ENCODE results near the gene TPD52L1.

The TPD52L1 gene

GRCh38 chr6:125169522-125169921 is 15.9 kb downstream of the TPD52L1 start:
- Histone ChIP-seq H3K27me3 (replicated peaks in 2 of 5; ENCODE audit: control insufficient read depth in 4 of 5, insufficient read depth in 5 of 5, low read length in 4 of 5) (no peaks in the 10 kb centered on the region), H3K4me3 (ENCODE audit: control insufficient read depth in 1 of 7, extremely low read depth in 1 of 7, insufficient read depth in 4 of 7, low read depth in 2 of 7, low read length in 6 of 7) (no peak overlapping the region), H3K4me1 (ENCODE audit: control extremely low read depth in 1 of 4, control insufficient read depth in 4 of 4, insufficient read depth in 4 of 4, low read length in 3 of 4) (peaks cover 0 to 6% (median 1%) of the 10 kb centered on the region in 4 experiments), H3K9me3 (ENCODE audit: control extremely low read depth in 1 of 5, control insufficient read depth in 4 of 5, insufficient read depth in 2 of 5, low read depth in 1 of 5, low read length in 4 of 5) (no peaks in the 10 kb centered on the region), H3K27ac (ENCODE audit: insufficient read depth in 1 of 2, low read depth in 1 of 2, low read length in 2 of 2, poor library complexity in 1 of 2, severe bottlenecking in 2 of 2) (no peak overlapping the region), H3K36me3 (ENCODE audit: control insufficient read depth in 4 of 4, insufficient read depth in 4 of 4, low read length in 3 of 4) (no peaks in the 10 kb centered on the region)
- POLR2A ChIA-PET: no interaction called here
- 93% methylated on average over 3 of the region's 3 CpGs for WGBS (ENCODE audit: insufficient coverage)
- CTCF ChIA-PET: interaction anchor here (1.3 to 1.6 kb wide), 2 partner anchors 10 to 16 kb away, joined by 3 to 4 read pairs; partner anchors contain the start of gene TPD52L1
- DNase-seq: no peak

- H3K4me3 ChIP-seq (ENCODE audit: control insufficient read depth in 1 of 7, extremely low read depth in 1 of 7, insufficient read depth in 4 of 7, low read depth in 2 of 7, low read length in 6 of 7): no peak overlapping the region
- DNase-seq: no peak
- H3K4me1 ChIP-seq (ENCODE audit: control extremely low read depth in 1 of 4, control insufficient read depth in 4 of 4, insufficient read depth in 4 of 4, low read length in 3 of 4): peaks cover 0 to 6% (median 0%) of the 10 kb centered on the region in 4 experiments
- no peaks in the 10 kb centered on the region for H3K9me3 ChIP-seq (ENCODE audit: control extremely low read depth in 1 of 5, control insufficient read depth in 4 of 5, insufficient read depth in 2 of 5, low read depth in 1 of 5, low read length in 4 of 5)
- no peaks in the 10 kb centered on the region for H3K27me3 ChIP-seq (replicated peaks in 2 of 5; ENCODE audit: control insufficient read depth in 4 of 5, insufficient read depth in 5 of 5, low read length in 4 of 5)
- H3K27ac ChIP-seq (ENCODE audit: insufficient read depth in 1 of 2, low read depth in 1 of 2, low read length in 2 of 2, poor library complexity in 1 of 2, severe bottlenecking in 2 of 2): no peak overlapping the region
- POLR2A ChIA-PET: no interaction called here
- no CpG with 5 or more reads among the region's 1 CpG for WGBS (ENCODE audit: insufficient coverage)
- H3K36me3 ChIP-seq (ENCODE audit: control insufficient read depth in 4 of 4, insufficient read depth in 4 of 4, low read length in 3 of 4): no peaks in the 10 kb centered on the region
- CTCF ChIA-PET: interaction anchor here (1.6 to 4.2 kb wide), 2 partner anchors 11 to 18 kb away, joined by 3 to 20 read pairs; partner anchors contain the start of gene TPD52L1
Measured at GRCh38 chr6:125170376-125170775, 16.8 kb downstream of the TPD52L1 start.

- 71% methylated on average over 1 of the region's 6 CpGs for WGBS (ENCODE audit: insufficient coverage)
- peak in 2 of 3 donors; percentile 66 to 75 for DNase-seq
- no peak overlapping the region for H3K27ac ChIP-seq (ENCODE audit: insufficient read depth in 1 of 2, low read depth in 1 of 2, low read length in 2 of 2, poor library complexity in 1 of 2, severe bottlenecking in 2 of 2)
- no peaks in the 10 kb centered on the region for H3K9me3 ChIP-seq (ENCODE audit: control extremely low read depth in 1 of 5, control insufficient read depth in 4 of 5, insufficient read depth in 2 of 5, low read depth in 1 of 5, low read length in 4 of 5)
- H3K4me1 ChIP-seq (ENCODE audit: control extremely low read depth in 1 of 4, control insufficient read depth in 4 of 4, insufficient read depth in 4 of 4, low read length in 3 of 4): peaks cover 0 to 6% (median 0%) of the 10 kb centered on the region in 4 experiments
- H3K36me3 ChIP-seq (ENCODE audit: control insufficient read depth in 4 of 4, insufficient read depth in 4 of 4, low read length in 3 of 4): no peaks in the 10 kb centered on the region
- H3K27me3 ChIP-seq (replicated peaks in 2 of 5; ENCODE audit: control insufficient read depth in 4 of 5, insufficient read depth in 5 of 5, low read length in 4 of 5): no peaks in the 10 kb centered on the region
- no peak overlapping the region for H3K4me3 ChIP-seq (ENCODE audit: control insufficient read depth in 1 of 7, extremely low read depth in 1 of 7, insufficient read depth in 4 of 7, low read depth in 2 of 7, low read length in 6 of 7)
- CTCF ChIA-PET: interaction anchor here (4.2 kb wide), 1 partner anchor 21 kb away, joined by 20 read pairs; the partner anchor contains the start of gene TPD52L1
- POLR2A ChIA-PET: no interaction called here
Measured at GRCh38 chr6:125173341-125174095, 19.9 kb downstream of the TPD52L1 start.

- Histone ChIP-seq H3K9me3 (ENCODE audit: control extremely low read depth in 1 of 5, control insufficient read depth in 4 of 5, insufficient read depth in 2 of 5, low read depth in 1 of 5, low read length in 4 of 5) (no peaks in the 10 kb centered on the region), H3K36me3 (ENCODE audit: control insufficient read depth in 4 of 4, insufficient read depth in 4 of 4, low read length in 3 of 4) (no peaks in the 10 kb centered on the region), H3K27ac (ENCODE audit: insufficient read depth in 1 of 2, low read depth in 1 of 2, low read length in 2 of 2, poor library complexity in 1 of 2, severe bottlenecking in 2 of 2) (no peak overlapping the region), H3K27me3 (replicated peaks in 2 of 5; ENCODE audit: control insufficient read depth in 4 of 5, insufficient read depth in 5 of 5, low read length in 4 of 5) (no peaks in the 10 kb centered on the region), H3K4me3 (ENCODE audit: control insufficient read depth in 1 of 7, extremely low read depth in 1 of 7, insufficient read depth in 4 of 7, low read depth in 2 of 7, low read length in 6 of 7) (no peak overlapping the region), H3K4me1 (ENCODE audit: control extremely low read depth in 1 of 4, control insufficient read depth in 4 of 4, insufficient read depth in 4 of 4, low read length in 3 of 4) (peaks cover 0 to 6% (median 0%) of the 10 kb centered on the region in 4 experiments)
- no peak for DNase-seq
- 86% methylated on average over 1 of the region's 1 CpG for WGBS (ENCODE audit: insufficient coverage)
- ChIA-PET CTCF (interaction anchor here (1.2 kb wide), 1 partner anchor 17 kb away, joined by 4 read pairs; no protein-coding TSS in a partner anchor), POLR2A (no interaction called here)
Measured at GRCh38 chr6:125174626-125175025, 21.1 kb downstream of the TPD52L1 start.

GRCh38 chr6:125175466-125176048 is 22.0 kb downstream of the TPD52L1 start:
- no peaks in the 10 kb centered on the region for H3K36me3 ChIP-seq (ENCODE audit: control insufficient read depth in 4 of 4, insufficient read depth in 4 of 4, low read length in 3 of 4)
- H3K27ac ChIP-seq (ENCODE audit: insufficient read depth in 1 of 2, low read depth in 1 of 2, low read length in 2 of 2, poor library complexity in 1 of 2, severe bottlenecking in 2 of 2): no peak overlapping the region
- DNase-seq: no peak
- ChIA-PET CTCF (interaction anchor here (1.2 to 1.4 kb wide), 3 partner anchors 17 to 60 kb away, joined by 3 to 4 read pairs (median 3); no protein-coding TSS in a partner anchor), POLR2A (no interaction called here)
- no peaks in the 10 kb centered on the region for H3K27me3 ChIP-seq (replicated peaks in 2 of 5; ENCODE audit: control insufficient read depth in 4 of 5, insufficient read depth in 5 of 5, low read length in 4 of 5)
- H3K4me3 ChIP-seq (ENCODE audit: control insufficient read depth in 1 of 7, extremely low read depth in 1 of 7, insufficient read depth in 4 of 7, low read depth in 2 of 7, low read length in 6 of 7): no peak overlapping the region
- H3K9me3 ChIP-seq (ENCODE audit: control extremely low read depth in 1 of 5, control insufficient read depth in 4 of 5, insufficient read depth in 2 of 5, low read depth in 1 of 5, low read length in 4 of 5): no peaks in the 10 kb centered on the region
- no CpG with 5 or more reads among the region's 1 CpG for WGBS (ENCODE audit: insufficient coverage)
- H3K4me1 ChIP-seq (ENCODE audit: control extremely low read depth in 1 of 4, control insufficient read depth in 4 of 4, insufficient read depth in 4 of 4, low read length in 3 of 4): peaks cover 0 to 6% (median 0%) of the 10 kb centered on the region in 4 experiments

- Histone ChIP-seq H3K27me3 (replicated peaks in 2 of 5; ENCODE audit: control insufficient read depth in 4 of 5, insufficient read depth in 5 of 5, low read length in 4 of 5) (no peaks in the 10 kb centered on the region), H3K27ac (ENCODE audit: insufficient read depth in 1 of 2, low read depth in 1 of 2, low read length in 2 of 2, poor library complexity in 1 of 2, severe bottlenecking in 2 of 2) (no peak overlapping the region), H3K36me3 (ENCODE audit: control insufficient read depth in 4 of 4, insufficient read depth in 4 of 4, low read length in 3 of 4) (no peaks in the 10 kb centered on the region), H3K4me1 (ENCODE audit: control extremely low read depth in 1 of 4, control insufficient read depth in 4 of 4, insufficient read depth in 4 of 4, low read length in 3 of 4) (no peaks in the 10 kb centered on the region), H3K4me3 (ENCODE audit: control insufficient read depth in 1 of 7, extremely low read depth in 1 of 7, insufficient read depth in 4 of 7, low read depth in 2 of 7, low read length in 6 of 7) (no peak overlapping the region), H3K9me3 (ENCODE audit: control extremely low read depth in 1 of 5, control insufficient read depth in 4 of 5, insufficient read depth in 2 of 5, low read depth in 1 of 5, low read length in 4 of 5) (no peaks in the 10 kb centered on the region)
- ChIA-PET CTCF (interaction anchor here (0.8 to 1.5 kb wide), 2 partner anchors 10 to 11 kb away, joined by 3 read pairs; no protein-coding TSS in a partner anchor), POLR2A (no interaction called here)
- DNase-seq: no peak
- WGBS (ENCODE audit: insufficient coverage): 97% methylated on average over 4 of the region's 6 CpGs
Measured at GRCh38 chr6:125182237-125183008, 28.9 kb downstream of the TPD52L1 start.

Data from common myeloid progenitor, CD34-positive (primary cell).